Neutrophil (primary cell): ENCODE measurements around the gene DIP2C.

Experiments
- H3K27ac ChIP-seq: fragments of 200-600 bp; sonication (generic); 2 replicates; pipeline ENCODE4 v1.5.1; 2016; ENCODE audit warnings: mild to moderate bottlenecking, moderate library complexity
- H3K27me3 ChIP-seq: fragments of 200-600 bp; sonication (generic); 2 replicates; pipeline ENCODE4 v1.6.0; 2016; ENCODE audit warnings: mild to moderate bottlenecking
- H3K36me3 ChIP-seq: fragments of 200-600 bp; sonication (generic); 2 replicates; pipeline ENCODE4 v1.5.1; 2017
- H3K4me1 ChIP-seq, 2 experiments: fragments of 200-600 bp in 1 of 2; sonication (generic) in 1 of 2; 1 replicate in 1 of 2; 2 replicates in 1 of 2; pipeline versions ENCODE4 v1.5.1 to v1.6.1; 2013 to 2016; ENCODE audit warnings: low read depth in 1 of 2, low read length in 1 of 2, mild to moderate bottlenecking in 1 of 2, moderate library complexity in 1 of 2; ENCODE audit not compliant: control insufficient read depth in 1 of 2, insufficient read depth in 1 of 2
- H3K4me3 ChIP-seq, 2 experiments: fragments of 200-600 bp in 1 of 2; sonication (generic) in 1 of 2; 1 replicate in 1 of 2; 2 replicates in 1 of 2; pipeline ENCODE4 v1.5.1; 2013 to 2016; ENCODE audit warnings: low read depth in 1 of 2, low read length in 1 of 2, mild to moderate bottlenecking in 1 of 2, moderate library complexity in 1 of 2
- H3K9me3 ChIP-seq: fragments of 200-600 bp; sonication (generic); 2 replicates; pipeline ENCODE4 v1.5.1; 2016
- CTCF ChIP-seq: fragments of 200-600 bp; sonication (generic); IDR thresholded peaks from 2 replicates; pipeline ENCODE4 v1.5.1; 2016; ENCODE audit warnings: antibody characterized with exemption

The DIP2C gene

GRCh38 chr10:576130-576465 lies 113.4 kb downstream of the DIP2C start:
- H3K27ac ChIP-seq, result no peak overlapping the region

GRCh38 chr10:575402-576129 lies 113.9 kb downstream of the DIP2C start:
- Histone ChIP-seq H3K27me3 (peaks cover 15% of the 10 kb centered on the region), H3K36me3 (no peaks in the 10 kb centered on the region), H3K4me3 (no peak overlapping the region), H3K4me1 (no peaks in the 10 kb centered on the region), H3K9me3 (no peaks in the 10 kb centered on the region), H3K27ac (no peak overlapping the region)
- no peak for TF ChIP-seq CTCF

More at GRCh38 chr10:576130-576465, 113.4 kb downstream of the DIP2C start:
- peaks cover 15% of the 10 kb centered on the region for H3K27me3 ChIP-seq
- no peak for TF ChIP-seq CTCF
- no peaks in the 10 kb centered on the region for H3K36me3 ChIP-seq
- H3K4me3 ChIP-seq, result no peak overlapping the region
- no peaks in the 10 kb centered on the region for H3K9me3 ChIP-seq
- H3K4me1 ChIP-seq, result no peaks in the 10 kb centered on the region

GRCh38 chr10:572696-573095 lies 116.8 kb downstream of the DIP2C start:
- Histone ChIP-seq H3K4me1 (no peaks in the 10 kb centered on the region), H3K4me3 (no peak overlapping the region), H3K27ac (no peak overlapping the region), H3K36me3 (no peaks in the 10 kb centered on the region), H3K9me3 (no peaks in the 10 kb centered on the region), H3K27me3 (peaks cover 15% of the 10 kb centered on the region)
- TF ChIP-seq CTCF, result no peak

- Histone ChIP-seq H3K9me3 (no peaks in the 10 kb centered on the region), H3K27me3 (peaks cover 15% of the 10 kb centered on the region), H3K36me3 (no peaks in the 10 kb centered on the region), H3K4me1 (no peaks in the 10 kb centered on the region), H3K4me3 (no peak overlapping the region), H3K27ac (no peak overlapping the region)
- no peak for TF ChIP-seq CTCF
These were observed 117.6 kb downstream of the DIP2C start for GRCh38 chr10:571688-572451.

- H3K27ac ChIP-seq, result no peak overlapping the region
These were observed 118.3 kb downstream of the DIP2C start for GRCh38 chr10:571166-571565.

More at GRCh38 chr10:571166-571565, 118.3 kb downstream of the DIP2C start:
- Histone ChIP-seq H3K4me3 (no peak overlapping the region), H3K9me3 (no peaks in the 10 kb centered on the region), H3K27me3 (peaks cover 15% of the 10 kb centered on the region), H3K36me3 (no peaks in the 10 kb centered on the region), H3K4me1 (no peaks in the 10 kb centered on the region)
- TF ChIP-seq CTCF, result no peak
